ENCODE results near the gene LRCH1. TPM values are rescaled to one million over a fixed set of nuclear protein-coding genes. Genes with fewer than 3 reads are reported as not detected.
A peak's percentile ranks its signal among the peaks of the same experiment; 100 is the strongest.

LRCH1 gene
- total and polyA plus RNA-seq, 3 donors from 2014 or later: 8.9 to 17.7 (median 16.8) TPM

- H3K36me3 ChIP-seq (ENCODE audit: low read depth, missing control alignments): no peaks in the 10 kb centered on the region
- TF ChIP-seq CTCF (IDR thresholded peaks at IDR 0.05) (no peak), POLR2A (IDR thresholded peaks at IDR 0.05) (no peak)
- peaks cover 18% of the 10 kb centered on the region for H3K4me1 ChIP-seq
- peak overlapping the region in 1 of 2 donors; percentile 39 for H3K27ac ChIP-seq
- H3K4me3 ChIP-seq: no peak overlapping the region
- 33 to 59% methylated on average over 3 of the region's 3 CpGs for WGBS, 2 donors
- H3K27me3 ChIP-seq: no peaks in the 10 kb centered on the region
- intact Hi-C loops (cut with DNase I; ENCODE audit: low total_unique reads): no loop called here
- peak; percentile 91 for DNase-seq
- no peaks in the 10 kb centered on the region for H3K9me3 ChIP-seq
Observed at GRCh38 chr13:46698014-46698413, 145.0 kb downstream of the LRCH1 start.

GRCh38 chr13:46698910-46699460, 146.0 kb downstream of the LRCH1 start:
- Histone ChIP-seq H3K27me3 (no peaks in the 10 kb centered on the region), H3K36me3 (ENCODE audit: low read depth, missing control alignments) (no peaks in the 10 kb centered on the region), H3K27ac (peak overlapping the region in 1 of 2 donors; percentile 39), H3K4me1 (peaks cover 18% of the 10 kb centered on the region), H3K9me3 (no peaks in the 10 kb centered on the region), H3K4me3 (no peak overlapping the region)
- DNase-seq: peak; percentile 23
- WGBS, 2 donors: 36 to 50% methylated on average over 6 of the region's 6 CpGs
- TF ChIP-seq POLR2A (IDR thresholded peaks at IDR 0.05): no peak
- TF ChIP-seq CTCF (IDR thresholded peaks at IDR 0.05): no peak
- intact Hi-C loops (cut with DNase I; ENCODE audit: low total_unique reads): no loop called here

- H3K9me3 ChIP-seq: no peaks in the 10 kb centered on the region
- no peak overlapping the region for H3K4me3 ChIP-seq
- no peaks in the 10 kb centered on the region for H3K4me1 ChIP-seq
- TF ChIP-seq CTCF (IDR thresholded peaks at IDR 0.05) (peak in 1 of 3 experiments; percentile 13), POLR2A (IDR thresholded peaks at IDR 0.05) (no peak)
- intact Hi-C loops (cut with DNase I; ENCODE audit: low total_unique reads): no loop called here
- 49 to 52% methylated on average over 6 of the region's 6 CpGs for WGBS, 2 donors
- DNase-seq: no peak
- H3K27me3 ChIP-seq: no peaks in the 10 kb centered on the region
- peaks cover 4% of the 10 kb centered on the region for H3K36me3 ChIP-seq (ENCODE audit: low read depth, missing control alignments)
- H3K27ac ChIP-seq: no peak overlapping the region
Observed at GRCh38 chr13:46712524-46712923, 159.6 kb downstream of the LRCH1 start.

- no peaks in the 10 kb centered on the region for H3K4me1 ChIP-seq
- 92 to 95% methylated on average over 3 of the region's 3 CpGs for WGBS, 2 donors
- H3K36me3 ChIP-seq (ENCODE audit: low read depth, missing control alignments): peaks cover 4% of the 10 kb centered on the region
- no peaks in the 10 kb centered on the region for H3K27me3 ChIP-seq
- H3K27ac ChIP-seq: no peak overlapping the region
- H3K4me3 ChIP-seq: no peak overlapping the region
- H3K9me3 ChIP-seq: no peaks in the 10 kb centered on the region
- TF ChIP-seq POLR2A (IDR thresholded peaks at IDR 0.05) (no peak), CTCF (IDR thresholded peaks at IDR 0.05) (no peak)
- intact Hi-C loops (cut with DNase I; ENCODE audit: low total_unique reads): no loop called here
- no peak for DNase-seq
Observed at GRCh38 chr13:46715363-46715762, 162.4 kb downstream of the LRCH1 start.

- TF ChIP-seq POLR2A (IDR thresholded peaks at IDR 0.05) (no peak), CTCF (IDR thresholded peaks at IDR 0.05) (no peak)
- 49 to 65% methylated on average over 1 of the region's 1 CpG for WGBS, 2 donors
- Histone ChIP-seq H3K27me3 (no peaks in the 10 kb centered on the region), H3K36me3 (ENCODE audit: low read depth, missing control alignments) (no peaks in the 10 kb centered on the region), H3K4me3 (no peak overlapping the region), H3K9me3 (no peaks in the 10 kb centered on the region), H3K27ac (no peak overlapping the region), H3K4me1 (no peaks in the 10 kb centered on the region)
- no peak for DNase-seq
- intact Hi-C loops (cut with DNase I; ENCODE audit: low total_unique reads): no loop called here
Observed at GRCh38 chr13:46716821-46717220, 163.9 kb downstream of the LRCH1 start.
